ENCODE results near the gene DIMT1.

Gene DIMT1

GRCh38 chr5:62362701-62363100, 41.0 kb downstream of the DIMT1 start:
- Histone ChIP-seq H3K4me2 (ENCODE audit: low read length) (no peak overlapping the region), H3K9ac (ENCODE audit: low read length) (no peak overlapping the region), H3K9me3 (ENCODE audit: low read length) (no peaks in the 10 kb centered on the region), H3K4me3 (ENCODE audit: low read depth, low read length, poor library complexity, severe bottlenecking) (no peak overlapping the region), H3K27ac (ENCODE audit: low read depth, low read length, poor library complexity, severe bottlenecking) (no peak overlapping the region), H4K20me1 (ENCODE audit: insufficient read depth, low read length) (no peaks in the 10 kb centered on the region), H3K36me3 (ENCODE audit: insufficient read depth, low read length) (peaks cover 70% of the 10 kb centered on the region), H3K27me3 (ENCODE audit: insufficient read depth, low read length) (no peaks in the 10 kb centered on the region), H3K79me2 (ENCODE audit: insufficient read depth, low read length) (no peaks in the 10 kb centered on the region), H3K9me2 (ENCODE audit: low read depth, low read length) (no peaks in the 10 kb centered on the region), H3K4me1 (ENCODE audit: insufficient read depth, low read length, severe bottlenecking) (no peaks in the 10 kb centered on the region), H3F3A (ENCODE audit: insufficient read depth, low read length) (no peaks in the 10 kb centered on the region), H2AFZ (ENCODE audit: low read length) (no peak overlapping the region)
- no peak for TF ChIP-seq CTCF (IDR thresholded peaks at IDR 0.05; ENCODE audit: low read length)
- no peak for TF ChIP-seq EZH2 (IDR thresholded peaks at IDR 0.05; ENCODE audit: borderline replicate concordance, low read length)

GRCh38 chr5:62354028-62354874, 49.5 kb downstream of the DIMT1 start:
- H2AFZ ChIP-seq (ENCODE audit: low read length): no peak overlapping the region
- no peak overlapping the region for H3K9ac ChIP-seq (ENCODE audit: low read length)
- H3K4me3 ChIP-seq (ENCODE audit: low read depth, low read length, poor library complexity, severe bottlenecking): no peak overlapping the region
- no peak overlapping the region for H3K27ac ChIP-seq (ENCODE audit: low read depth, low read length, poor library complexity, severe bottlenecking)
- TF ChIP-seq EZH2 (IDR thresholded peaks at IDR 0.05; ENCODE audit: borderline replicate concordance, low read length): no peak
- peak; percentile 70 for TF ChIP-seq CTCF (IDR thresholded peaks at IDR 0.05; ENCODE audit: low read length)
- H4K20me1 ChIP-seq (ENCODE audit: insufficient read depth, low read length): no peaks in the 10 kb centered on the region
- H3K9me3 ChIP-seq (ENCODE audit: low read length): no peaks in the 10 kb centered on the region
- peaks cover 10% of the 10 kb centered on the region; the same call in 1 of the 2 replicates for H3F3A ChIP-seq (ENCODE audit: insufficient read depth, low read length)
- no peak overlapping the region for H3K4me2 ChIP-seq (ENCODE audit: low read length)
- H3K36me3 ChIP-seq (ENCODE audit: insufficient read depth, low read length): peaks cover 72% of the 10 kb centered on the region
- no peaks in the 10 kb centered on the region for H3K27me3 ChIP-seq (ENCODE audit: insufficient read depth, low read length)
- H3K79me2 ChIP-seq (ENCODE audit: insufficient read depth, low read length): no peaks in the 10 kb centered on the region
- no peaks in the 10 kb centered on the region for H3K4me1 ChIP-seq (ENCODE audit: insufficient read depth, low read length, severe bottlenecking)
- H3K9me2 ChIP-seq (ENCODE audit: low read depth, low read length): no peaks in the 10 kb centered on the region

- TF ChIP-seq CTCF (IDR thresholded peaks at IDR 0.05; ENCODE audit: low read length): no peak
- TF ChIP-seq EZH2 (IDR thresholded peaks at IDR 0.05; ENCODE audit: borderline replicate concordance, low read length): no peak
- H3K9ac ChIP-seq (ENCODE audit: low read length): no peak overlapping the region
- H3K4me3 ChIP-seq (ENCODE audit: low read depth, low read length, poor library complexity, severe bottlenecking): no peak overlapping the region
- H3K27me3 ChIP-seq (ENCODE audit: insufficient read depth, low read length): no peaks in the 10 kb centered on the region
- no peak overlapping the region for H2AFZ ChIP-seq (ENCODE audit: low read length)
- H3K79me2 ChIP-seq (ENCODE audit: insufficient read depth, low read length): peaks cover 27% of the 10 kb centered on the region
- peaks cover 45% of the 10 kb centered on the region for H3K36me3 ChIP-seq (ENCODE audit: insufficient read depth, low read length)
- no peaks in the 10 kb centered on the region for H3K9me2 ChIP-seq (ENCODE audit: low read depth, low read length)
- H3K4me2 ChIP-seq (ENCODE audit: low read length): no peak overlapping the region
- H3K27ac ChIP-seq (ENCODE audit: low read depth, low read length, poor library complexity, severe bottlenecking): no peak overlapping the region
- H4K20me1 ChIP-seq (ENCODE audit: insufficient read depth, low read length): no peaks in the 10 kb centered on the region
- H3K4me1 ChIP-seq (ENCODE audit: insufficient read depth, low read length, severe bottlenecking): no peaks in the 10 kb centered on the region
- H3K9me3 ChIP-seq (ENCODE audit: low read length): no peaks in the 10 kb centered on the region
- H3F3A ChIP-seq (ENCODE audit: insufficient read depth, low read length): peaks cover 10% of the 10 kb centered on the region; the same call in 1 of the 2 replicates
Observed at GRCh38 chr5:62348723-62349481, 54.8 kb downstream of the DIMT1 start.

Measured in OCI-LY1 (cell line).